Uterus (tissue), 4 donors: ENCODE results near the gene INO80C. TPM values are rescaled to one million over a fixed set of nuclear protein-coding genes. Genes with fewer than 3 reads are reported as not detected.

Experiments
- DNase-seq, 2 donors: peaks; one replicate each; pipeline ENCODE4 v3.0.0-alpha.2; 2019 to 2020
- H3K27ac ChIP-seq, 2 donors: fragments of 200-600 bp; sonication (generic); 1 replicate in 1 of 2; 2 replicates in 1 of 2; pipeline ENCODE4 v1.5.1; 2016 to 2018
- H3K27me3 ChIP-seq, 2 donors: fragments of 200-600 bp; sonication (generic); one replicate each; pipeline ENCODE4 v1.5.1; 2018 to 2019; ENCODE audit warnings: control low read depth in 1 of 2
- H3K36me3 ChIP-seq, 2 donors: fragments of 200-600 bp; sonication (generic); one replicate each; pipeline ENCODE4 v1.5.1; 2019; ENCODE audit warnings: control low read depth in 1 of 2
- H3K4me1 ChIP-seq, 2 donors: fragments of 200-600 bp; sonication (generic); one replicate each; pipeline ENCODE4 v1.5.1; 2018 to 2019; ENCODE audit warnings: control low read depth in 1 of 2
- H3K4me3 ChIP-seq, 2 donors: fragments of 200-600 bp; sonication (generic); 1 replicate in 1 of 2; 2 replicates in 1 of 2; pipeline ENCODE4 v1.5.1; 2018 to 2019; ENCODE audit warnings: mild to moderate bottlenecking in 1 of 2
- H3K9me3 ChIP-seq, 2 donors: fragments of 200-600 bp; sonication (generic); one replicate each; pipeline ENCODE4 v1.5.1; 2019; ENCODE audit warnings: control low read depth in 1 of 2
- POLR2A ChIP-seq, 2 donors: fragments of 450-650 bp; IDR thresholded peaks; one replicate each; pipeline ENCODE4 v1.6.1; 2016; ENCODE audit warnings: antibody characterized with exemption in 2 of 2, mild to moderate bottlenecking in 1 of 2, moderate library complexity in 1 of 2
- intact Hi-C: fragments of 100-400 bp; cut with DNase I; formaldehyde crosslinking; loops from one replicate; pipeline ENCODE4 v1.15.1; 2023; ENCODE audit warnings: low total_unique reads
- total RNA-seq, 4 donors: library from RNA; depleted of rRNA in 3 of 4; stranded (reverse); fragments of >200 nt in 3 of 4; gene quantifications; one replicate each; pipeline versions ENCODE4 v1.1.0 to v1.2.4, GENCODE V29; 2014 to 2023
- TF ChIP-seq, protein P1 (sequence below), 4 experiments: fragments of 200-600 bp in 2 of 4; fragments of 450-650 bp in 2 of 4; sonication (generic) in 2 of 4; IDR thresholded peaks; one replicate each; pipeline ENCODE4 v1.5.1; 2016 to 2019; ENCODE audit warnings: antibody characterized with exemption in 4 of 4, mild to moderate bottlenecking in 2 of 4, moderate library complexity in 1 of 4
- donor health status: DM: yes; HTN: yes; CAD: no.

Gene INO80C
- total RNA-seq, 4 donors from 2014 or later: 0.26 to 14.9 (median 7.0) TPM; not detected in 1

DNA sequence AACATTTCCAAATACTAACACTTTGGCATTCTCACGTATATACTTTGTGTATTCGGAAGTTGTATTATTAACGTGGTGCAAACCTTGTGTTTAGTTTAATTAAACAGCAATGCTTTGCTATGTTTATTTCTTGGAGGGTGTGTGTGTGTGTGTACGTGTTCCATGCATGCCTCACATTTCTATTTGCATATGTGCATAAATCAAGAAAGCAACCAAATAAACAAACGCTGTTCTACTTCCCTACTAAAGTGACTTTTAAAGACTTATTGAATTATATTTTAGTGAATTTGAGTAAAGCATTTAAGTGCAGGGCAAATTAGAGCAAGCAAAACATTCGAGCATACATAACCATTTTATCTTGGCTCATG is 66.4 kb downstream of the INO80C start:
- no peak overlapping the region for H3K4me3 ChIP-seq
- H3K27ac ChIP-seq: no peak overlapping the region
- no peaks in the 10 kb centered on the region for H3K36me3 ChIP-seq
- intact Hi-C loops: no loop called here
- H3K4me1 ChIP-seq: no peaks in the 10 kb centered on the region
- TF ChIP-seq POLR2A (IDR thresholded peaks at IDR 0.05): no peak
- TF ChIP-seq, protein P1, sequence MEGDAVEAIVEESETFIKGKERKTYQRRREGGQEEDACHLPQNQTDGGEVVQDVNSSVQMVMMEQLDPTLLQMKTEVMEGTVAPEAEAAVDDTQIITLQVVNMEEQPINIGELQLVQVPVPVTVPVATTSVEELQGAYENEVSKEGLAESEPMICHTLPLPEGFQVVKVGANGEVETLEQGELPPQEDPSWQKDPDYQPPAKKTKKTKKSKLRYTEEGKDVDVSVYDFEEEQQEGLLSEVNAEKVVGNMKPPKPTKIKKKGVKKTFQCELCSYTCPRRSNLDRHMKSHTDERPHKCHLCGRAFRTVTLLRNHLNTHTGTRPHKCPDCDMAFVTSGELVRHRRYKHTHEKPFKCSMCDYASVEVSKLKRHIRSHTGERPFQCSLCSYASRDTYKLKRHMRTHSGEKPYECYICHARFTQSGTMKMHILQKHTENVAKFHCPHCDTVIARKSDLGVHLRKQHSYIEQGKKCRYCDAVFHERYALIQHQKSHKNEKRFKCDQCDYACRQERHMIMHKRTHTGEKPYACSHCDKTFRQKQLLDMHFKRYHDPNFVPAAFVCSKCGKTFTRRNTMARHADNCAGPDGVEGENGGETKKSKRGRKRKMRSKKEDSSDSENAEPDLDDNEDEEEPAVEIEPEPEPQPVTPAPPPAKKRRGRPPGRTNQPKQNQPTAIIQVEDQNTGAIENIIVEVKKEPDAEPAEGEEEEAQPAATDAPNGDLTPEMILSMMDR (IDR thresholded peaks at IDR 0.05): no peak
- H3K27me3 ChIP-seq: no peaks in the 10 kb centered on the region
- DNase-seq: no peak
- no peaks in the 10 kb centered on the region for H3K9me3 ChIP-seq

DNA sequence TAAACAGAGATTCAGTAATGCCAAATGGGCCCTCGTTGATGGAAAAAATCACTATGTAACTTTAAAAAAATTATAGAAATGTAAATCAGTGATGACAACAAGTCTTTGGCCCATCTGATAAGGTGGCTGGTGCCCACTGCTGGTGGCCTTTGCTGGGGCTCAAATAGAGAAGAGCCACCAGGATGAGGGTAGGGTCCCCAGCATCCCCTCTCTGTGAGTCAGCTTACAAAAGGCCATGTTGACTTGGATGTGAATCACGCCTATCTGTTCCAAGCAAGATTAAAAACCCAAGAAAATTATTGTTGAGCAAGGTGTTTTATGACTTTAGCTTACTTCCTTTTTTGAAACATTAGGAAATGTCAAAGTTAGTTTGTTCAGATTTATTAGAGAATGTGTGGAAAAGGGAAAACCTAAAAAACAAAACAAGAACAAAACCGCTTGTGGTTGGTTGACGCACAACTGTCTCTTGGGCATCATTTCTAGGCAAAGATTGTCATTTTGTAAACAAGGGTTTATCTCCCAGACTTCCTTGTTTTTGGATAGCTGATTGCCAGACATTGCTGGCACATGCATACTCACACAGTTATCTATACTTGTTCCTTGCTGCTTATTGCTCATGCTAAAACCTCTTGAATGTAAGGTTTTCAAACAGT is 66.9 kb downstream of the INO80C start:
- Histone ChIP-seq H3K27ac (no peak overlapping the region), H3K9me3 (no peaks in the 10 kb centered on the region), H3K36me3 (no peaks in the 10 kb centered on the region), H3K4me1 (no peaks in the 10 kb centered on the region), H3K4me3 (no peak overlapping the region), H3K27me3 (no peaks in the 10 kb centered on the region)
- intact Hi-C loops: no loop called here
- TF ChIP-seq POLR2A (IDR thresholded peaks at IDR 0.05): no peak
- TF ChIP-seq, protein P1 (IDR thresholded peaks at IDR 0.05): no peak
- DNase-seq: no peak

DNA sequence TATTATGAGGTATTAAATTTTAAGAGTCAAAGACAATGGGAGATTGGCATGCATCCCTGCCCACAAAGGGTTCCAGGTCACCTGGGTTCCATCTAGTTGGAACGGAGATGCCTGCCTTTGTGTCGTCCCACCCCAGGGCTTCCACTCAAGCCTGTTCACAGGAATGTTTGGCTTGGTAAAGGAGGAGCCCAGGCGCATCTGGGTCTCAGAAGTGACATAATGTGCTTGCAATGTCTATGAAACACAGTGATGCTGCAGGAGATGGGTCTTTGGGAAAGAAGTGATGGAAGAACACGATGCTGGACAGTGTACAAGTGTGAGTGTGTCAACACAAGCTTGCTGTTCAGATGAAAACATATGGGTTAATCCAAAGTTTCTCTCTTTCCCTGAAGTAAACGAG is 71.0 kb downstream of the INO80C start:
- H3K36me3 ChIP-seq: no peaks in the 10 kb centered on the region
- H3K9me3 ChIP-seq: no peaks in the 10 kb centered on the region
- no peak for TF ChIP-seq POLR2A (IDR thresholded peaks at IDR 0.05)
- TF ChIP-seq, protein P1 (IDR thresholded peaks at IDR 0.05): no peak
- H3K27ac ChIP-seq: no peak overlapping the region
- no peak for DNase-seq
- H3K4me1 ChIP-seq: no peaks in the 10 kb centered on the region
- no peaks in the 10 kb centered on the region for H3K27me3 ChIP-seq
- no peak overlapping the region for H3K4me3 ChIP-seq
- intact Hi-C loops: no loop called here

DNA sequence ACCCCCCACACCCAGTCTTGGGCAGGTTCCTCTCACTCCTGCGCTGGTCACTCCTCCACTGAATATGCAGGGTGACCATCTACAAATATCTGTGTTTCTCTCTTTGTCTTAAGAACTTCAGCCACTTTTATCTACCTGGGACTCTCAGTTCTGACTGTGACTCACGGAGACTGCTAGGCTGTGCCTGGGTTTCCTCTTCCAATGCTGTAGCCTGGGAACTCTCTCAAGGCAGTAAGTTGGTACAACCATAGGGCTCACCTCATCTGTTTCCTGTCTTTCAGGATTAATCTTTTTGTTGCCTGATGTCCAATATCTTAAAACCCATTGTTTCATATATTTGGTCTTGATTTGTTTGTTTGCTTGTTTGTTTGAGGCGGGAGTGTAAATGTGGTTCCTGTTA is 73.4 kb downstream of the INO80C start:
- no peak for TF ChIP-seq POLR2A (IDR thresholded peaks at IDR 0.05)
- TF ChIP-seq, protein P1 (IDR thresholded peaks at IDR 0.05): no peak
- Histone ChIP-seq H3K4me3 (no peak overlapping the region), H3K4me1 (no peaks in the 10 kb centered on the region), H3K27ac (no peak overlapping the region), H3K27me3 (no peaks in the 10 kb centered on the region), H3K36me3 (no peaks in the 10 kb centered on the region), H3K9me3 (no peaks in the 10 kb centered on the region)
- DNase-seq: no peak
- intact Hi-C loops: no loop called here

DNA sequence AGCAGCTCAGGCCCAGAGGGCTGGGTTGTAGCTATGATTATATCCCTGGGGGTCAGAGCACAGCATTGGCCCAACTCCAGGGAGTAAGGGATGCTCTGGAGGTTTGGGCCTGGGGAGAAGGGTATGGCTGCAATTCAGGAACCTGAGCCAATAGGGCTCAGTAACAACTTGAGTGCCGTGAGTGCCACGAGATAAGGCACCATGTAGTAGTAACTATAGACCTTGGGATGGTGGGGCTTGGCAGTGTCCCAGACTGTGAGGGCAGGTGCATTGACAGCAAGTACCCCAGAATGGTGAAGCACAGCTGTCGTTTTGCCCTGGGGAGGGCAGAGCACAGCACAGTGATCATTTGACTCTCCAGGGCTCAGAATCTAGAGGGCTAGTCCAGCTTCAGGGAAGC is 75.5 kb downstream of the INO80C start:
- no peak overlapping the region for H3K4me3 ChIP-seq
- no peaks in the 10 kb centered on the region for H3K36me3 ChIP-seq
- TF ChIP-seq POLR2A (IDR thresholded peaks at IDR 0.05): no peak
- TF ChIP-seq, protein P1 (IDR thresholded peaks at IDR 0.05): no peak
- H3K27ac ChIP-seq: no peak overlapping the region
- H3K27me3 ChIP-seq: no peaks in the 10 kb centered on the region
- intact Hi-C loops: no loop called here
- no peak for DNase-seq
- no peaks in the 10 kb centered on the region for H3K4me1 ChIP-seq
- no peaks in the 10 kb centered on the region for H3K9me3 ChIP-seq
